ENCODE data around the gene PERM1.

DNA sequence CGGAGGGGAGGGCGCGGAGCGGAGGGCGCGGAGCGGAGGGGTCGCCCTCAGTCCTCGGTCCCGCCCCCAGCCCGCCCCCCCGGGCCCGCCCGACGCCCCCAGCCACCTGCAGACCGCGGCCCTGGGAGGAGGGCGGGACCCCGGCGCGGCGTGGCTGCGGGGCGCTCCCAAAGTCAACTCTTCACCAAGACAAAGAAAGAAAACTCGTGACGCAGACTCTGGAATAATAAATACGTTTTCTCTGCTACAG, 16.8 kb upstream of the PERM1 start:
- no peak for TF ChIP-seq CTCF (IDR thresholded peaks at IDR 0.05)
- no peak for TF ChIP-seq EZH2 (IDR thresholded peaks at IDR 0.05; ENCODE audit: borderline replicate concordance, insufficient read depth, low read depth, low read length, poor library complexity, severe bottlenecking)
